ENCODE data around the gene ZRANB3.

Gene ZRANB3

DNA sequence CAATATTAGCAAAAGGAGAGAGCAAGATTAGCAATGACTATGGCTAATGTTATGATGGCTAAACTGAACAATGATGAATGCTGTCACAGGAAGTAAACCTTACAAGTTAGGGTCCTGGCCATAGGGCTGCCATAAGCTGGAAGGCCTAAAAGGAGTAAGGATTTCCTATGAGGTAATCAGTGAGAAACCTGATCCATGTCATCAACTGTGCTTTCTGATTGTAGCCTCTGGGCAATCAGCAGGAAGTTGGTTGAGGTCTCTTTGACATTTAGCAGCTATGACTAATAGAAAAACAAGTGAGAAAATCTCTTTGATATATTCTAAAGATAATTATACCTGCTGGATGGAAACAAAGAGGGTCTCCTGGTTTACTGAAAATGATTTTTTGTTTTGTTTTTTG lies 285.9 kb downstream of the ZRANB3 start:
- no peaks in the 10 kb centered on the region for H3K79me2 ChIP-seq (ENCODE audit: insufficient read depth, low read length)
- H3K9me3 ChIP-seq (ENCODE audit: low read length) = no peaks in the 10 kb centered on the region
- H3K4me3 ChIP-seq (ENCODE audit: low read depth, low read length, poor library complexity, severe bottlenecking) = no peak overlapping the region
- no peak overlapping the region for H3K27ac ChIP-seq (ENCODE audit: low read depth, low read length, poor library complexity, severe bottlenecking)
- no peaks in the 10 kb centered on the region for H3K27me3 ChIP-seq (ENCODE audit: insufficient read depth, low read length)
- no peak overlapping the region for H3K4me2 ChIP-seq (ENCODE audit: low read length)
- H3F3A ChIP-seq (ENCODE audit: insufficient read depth, low read length) = no peaks in the 10 kb centered on the region
- TF ChIP-seq EZH2 (IDR thresholded peaks at IDR 0.05; ENCODE audit: borderline replicate concordance, low read length) = no peak
- TF ChIP-seq, protein P1, sequence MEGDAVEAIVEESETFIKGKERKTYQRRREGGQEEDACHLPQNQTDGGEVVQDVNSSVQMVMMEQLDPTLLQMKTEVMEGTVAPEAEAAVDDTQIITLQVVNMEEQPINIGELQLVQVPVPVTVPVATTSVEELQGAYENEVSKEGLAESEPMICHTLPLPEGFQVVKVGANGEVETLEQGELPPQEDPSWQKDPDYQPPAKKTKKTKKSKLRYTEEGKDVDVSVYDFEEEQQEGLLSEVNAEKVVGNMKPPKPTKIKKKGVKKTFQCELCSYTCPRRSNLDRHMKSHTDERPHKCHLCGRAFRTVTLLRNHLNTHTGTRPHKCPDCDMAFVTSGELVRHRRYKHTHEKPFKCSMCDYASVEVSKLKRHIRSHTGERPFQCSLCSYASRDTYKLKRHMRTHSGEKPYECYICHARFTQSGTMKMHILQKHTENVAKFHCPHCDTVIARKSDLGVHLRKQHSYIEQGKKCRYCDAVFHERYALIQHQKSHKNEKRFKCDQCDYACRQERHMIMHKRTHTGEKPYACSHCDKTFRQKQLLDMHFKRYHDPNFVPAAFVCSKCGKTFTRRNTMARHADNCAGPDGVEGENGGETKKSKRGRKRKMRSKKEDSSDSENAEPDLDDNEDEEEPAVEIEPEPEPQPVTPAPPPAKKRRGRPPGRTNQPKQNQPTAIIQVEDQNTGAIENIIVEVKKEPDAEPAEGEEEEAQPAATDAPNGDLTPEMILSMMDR (IDR thresholded peaks at IDR 0.05; ENCODE audit: low read length) = no peak
- no peaks in the 10 kb centered on the region for H4K20me1 ChIP-seq (ENCODE audit: insufficient read depth, low read length)
- no peak overlapping the region for H2AFZ ChIP-seq (ENCODE audit: low read length)
- peaks cover 8% of the 10 kb centered on the region for H3K4me1 ChIP-seq (ENCODE audit: insufficient read depth, low read length, severe bottlenecking)
- no peaks in the 10 kb centered on the region for H3K9me2 ChIP-seq (ENCODE audit: low read depth, low read length)
- no peak overlapping the region for H3K9ac ChIP-seq (ENCODE audit: low read length)
- no peaks in the 10 kb centered on the region; the same call in 1 of the 2 replicates for H3K36me3 ChIP-seq (ENCODE audit: insufficient read depth, low read length)

DNA sequence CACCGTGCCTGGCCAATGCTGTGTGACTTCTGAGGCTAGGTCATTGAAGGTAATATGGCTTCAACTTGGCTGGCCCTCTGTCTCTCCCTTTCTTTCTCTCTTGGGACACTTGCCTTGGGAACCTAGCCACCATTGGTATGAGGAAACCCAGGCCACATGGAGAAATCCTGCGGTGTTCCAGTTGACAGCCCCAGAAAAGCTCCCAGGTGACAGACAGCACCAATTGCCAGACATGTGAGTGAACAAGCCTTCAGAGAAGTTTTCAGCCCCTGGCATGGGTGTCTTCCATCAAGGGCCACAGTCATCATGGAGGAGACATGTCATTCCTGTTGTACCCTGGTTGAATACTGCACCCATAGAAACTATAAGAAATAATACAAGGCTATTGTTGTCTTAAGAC lies 292.4 kb downstream of the ZRANB3 start:
- Histone ChIP-seq H3K9ac (ENCODE audit: low read length) (no peak overlapping the region), H3K9me2 (ENCODE audit: low read depth, low read length) (no peaks in the 10 kb centered on the region), H3K4me1 (ENCODE audit: insufficient read depth, low read length, severe bottlenecking) (no peaks in the 10 kb centered on the region), H3K9me3 (ENCODE audit: low read length) (no peaks in the 10 kb centered on the region), H3K79me2 (ENCODE audit: insufficient read depth, low read length) (no peaks in the 10 kb centered on the region), H3K36me3 (ENCODE audit: insufficient read depth, low read length) (no peaks in the 10 kb centered on the region), H3K27ac (ENCODE audit: low read depth, low read length, poor library complexity, severe bottlenecking) (no peak overlapping the region), H3K27me3 (ENCODE audit: insufficient read depth, low read length) (no peaks in the 10 kb centered on the region), H2AFZ (ENCODE audit: low read length) (no peak overlapping the region), H3K4me2 (ENCODE audit: low read length) (no peak overlapping the region), H3K4me3 (ENCODE audit: low read depth, low read length, poor library complexity, severe bottlenecking) (no peak overlapping the region), H3F3A (ENCODE audit: insufficient read depth, low read length) (no peaks in the 10 kb centered on the region), H4K20me1 (ENCODE audit: insufficient read depth, low read length) (no peaks in the 10 kb centered on the region)
- TF ChIP-seq, protein P1 (IDR thresholded peaks at IDR 0.05; ENCODE audit: low read length) = no peak
- TF ChIP-seq EZH2 (IDR thresholded peaks at IDR 0.05; ENCODE audit: borderline replicate concordance, low read length) = no peak

DNA sequence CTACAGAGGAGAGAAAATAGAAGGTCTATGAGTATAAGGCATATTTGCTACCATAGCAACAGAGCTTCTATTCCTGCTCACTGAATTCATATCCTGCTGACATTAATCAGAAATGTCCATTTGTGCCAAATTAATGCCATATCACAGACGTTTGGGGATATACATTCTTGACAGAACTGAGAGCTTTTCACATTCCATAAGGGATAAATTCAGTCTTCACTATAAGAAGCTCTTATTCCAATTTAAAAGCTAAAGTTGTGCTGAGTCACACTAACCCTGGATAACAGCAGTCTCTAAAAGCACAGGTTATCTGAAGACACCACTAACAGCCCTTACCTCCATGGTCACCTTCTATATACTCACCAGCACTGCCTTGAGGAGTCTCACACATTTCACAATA lies 300.9 kb downstream of the ZRANB3 start:
- no peaks in the 10 kb centered on the region; the same call in 1 of the 2 replicates for H3K36me3 ChIP-seq (ENCODE audit: insufficient read depth, low read length)
- no peak overlapping the region for H3K9ac ChIP-seq (ENCODE audit: low read length)
- H3K27ac ChIP-seq (ENCODE audit: low read depth, low read length, poor library complexity, severe bottlenecking) = no peak overlapping the region
- H3F3A ChIP-seq (ENCODE audit: insufficient read depth, low read length) = no peaks in the 10 kb centered on the region
- no peaks in the 10 kb centered on the region for H4K20me1 ChIP-seq (ENCODE audit: insufficient read depth, low read length)
- TF ChIP-seq, protein P1 (IDR thresholded peaks at IDR 0.05; ENCODE audit: low read length) = no peak
- no peak for TF ChIP-seq EZH2 (IDR thresholded peaks at IDR 0.05; ENCODE audit: borderline replicate concordance, low read length)
- no peak overlapping the region for H3K4me3 ChIP-seq (ENCODE audit: low read depth, low read length, poor library complexity, severe bottlenecking)
- no peaks in the 10 kb centered on the region for H3K79me2 ChIP-seq (ENCODE audit: insufficient read depth, low read length)
- H3K9me3 ChIP-seq (ENCODE audit: low read length) = no peaks in the 10 kb centered on the region
- H3K27me3 ChIP-seq (ENCODE audit: insufficient read depth, low read length) = no peaks in the 10 kb centered on the region
- no peaks in the 10 kb centered on the region for H3K9me2 ChIP-seq (ENCODE audit: low read depth, low read length)
- no peaks in the 10 kb centered on the region for H3K4me1 ChIP-seq (ENCODE audit: insufficient read depth, low read length, severe bottlenecking)
- H3K4me2 ChIP-seq (ENCODE audit: low read length) = no peak overlapping the region
- H2AFZ ChIP-seq (ENCODE audit: low read length) = no peak overlapping the region

All from OCI-LY1 (cell line).